Spleen (tissue), 11 donors: ENCODE measurements around the gene CYTH4. TPM values are rescaled to one million over a fixed set of nuclear protein-coding genes. Genes with fewer than 3 reads are reported as not detected.

ENCODE experiments used
- DNase-seq: peaks from one replicate; pipeline ENCODE4 v3.0.0-alpha.2; 2020
- H3K27ac ChIP-seq, 8 donors: fragments of 200-600 bp; sonication (generic) in 7 of 8; 1 replicate in 4 of 8; 2 replicates in 4 of 8; pipeline versions ENCODE4 v1.5.0 to v1.8.0; 2016 to 2021; ENCODE audit warnings: inconsistent platforms in 4 of 8, mild to moderate bottlenecking in 4 of 8, moderate library complexity in 1 of 8
- H3K27me3 ChIP-seq, 7 donors: fragments of 200-600 bp; sonication (generic) in 6 of 7; replicated peaks in 1 of 7; 1 replicate in 4 of 7; 2 replicates in 3 of 7; pipeline versions ENCODE4 v1.5.0 to v1.8.0; 2016 to 2021; ENCODE audit warnings: inconsistent platforms in 3 of 7, mild to moderate bottlenecking in 1 of 7
- H3K36me3 ChIP-seq, 6 donors: fragments of 200-600 bp; sonication (generic) in 5 of 6; 1 replicate in 4 of 6; 2 replicates in 2 of 6; pipeline versions ENCODE4 v1.5.0 to v1.8.0; 2016 to 2021; ENCODE audit warnings: inconsistent platforms in 2 of 6
- H3K4me1 ChIP-seq, 6 donors: fragments of 200-600 bp; sonication (generic) in 5 of 6; 1 replicate in 3 of 6; 2 replicates in 3 of 6; pipeline versions ENCODE4 v1.5.0 to v1.8.0; 2016 to 2021; ENCODE audit warnings: inconsistent platforms in 3 of 6
- H3K4me3 ChIP-seq, 8 donors: fragments of 200-600 bp; sonication (generic) in 7 of 8; 1 replicate in 4 of 8; 2 replicates in 4 of 8; pipeline versions ENCODE4 v1.5.0 to v1.8.0; 2016 to 2021; ENCODE audit warnings: inconsistent platforms in 4 of 8, mild to moderate bottlenecking in 4 of 8, moderate library complexity in 2 of 8
- H3K9me3 ChIP-seq, 8 donors: fragments of 200-600 bp; sonication (generic) in 7 of 8; 1 replicate in 4 of 8; 2 replicates in 4 of 8; pipeline versions ENCODE4 v1.5.0 to v1.8.0; 2016 to 2021; ENCODE audit warnings: inconsistent platforms in 4 of 8
- CTCF ChIP-seq, 11 experiments: fragments of 200-600 bp in 7 of 11; fragments of 450-650 bp in 4 of 11; sonication (generic) in 4 of 11; IDR thresholded peaks in 8 of 11; conservative IDR thresholded peaks in 3 of 11; 1 replicate in 7 of 11; 2 replicates in 4 of 11; pipeline versions ENCODE4 v1.4.0 to v1.8.0; 2016 to 2021; ENCODE audit warnings: antibody characterized with exemption in 11 of 11, inconsistent platforms in 4 of 11, mild to moderate bottlenecking in 1 of 11
- POLR2A ChIP-seq, 3 donors: fragments of 450-650 bp; IDR thresholded peaks; one replicate each; pipeline ENCODE4 v1.5.1; 2017; ENCODE audit warnings: antibody characterized with exemption in 3 of 3, mild to moderate bottlenecking in 1 of 3
- POLR2AphosphoS5 ChIP-seq, 3 donors: sonication (generic); formaldehyde crosslinking; IDR thresholded peaks; one replicate each; pipeline ENCODE4 v1.5.1; 2017; ENCODE audit warnings: antibody characterized with exemption in 3 of 3
- WGBS, 5 donors: extraction: QIAGEN DNeasy Blood & Tissue Kit in 3 of 5; methylation state at CpG; one replicate each; pipeline versions ENCODE4 v1.1.5 to v1.1.7; 2013 to 2018; 5-methylcytosine and 5-hydroxymethylcytosine counted together
- intact Hi-C: fragments of 100-400 bp; cut with DNase I; formaldehyde crosslinking; loops from one replicate; pipeline ENCODE4 v1.15.0; 2023; ENCODE audit warnings: low total_unique reads
- polyA plus RNA-seq, 3 donors: library from polyadenylated mRNA; stranded (reverse); fragments of 200-250 nt; gene quantifications; one replicate each; pipeline ENCODE4 v1.2.1, GENCODE V29; 2013
- total RNA-seq, 7 donors: library from RNA; depleted of rRNA in 3 of 7; stranded (reverse); fragments of >200 nt in 3 of 7; fragmentation: NEBNext Ultra II Directional in 4 of 7; extraction: Animal tissue kit (Norgen Biotek cat#: 25700) in 4 of 7; gene quantifications; one replicate each; pipeline versions ENCODE4 v1.1.0 to v1.2.1, GENCODE V29; 2016 to 2021
- donor health status: healthy with polysubstance abuse.
- donor health status: DM: no; HTN: no; CAD: no; lungs with moderate emphysema.
- donor health status: DM: no; HTN: no; CAD: no.
- donor health status: Bipolar disorder and iron deficiency.
- donor health status: healthy.
- donor health status: DM: no; HTN: no; CAD: no.
- donor health status: DM: yes; HTN: yes; CAD: no.

The CYTH4 gene
- total and polyA plus RNA-seq, 10 donors = 35.3 to 238 (median 104) TPM

- H3K4me3 ChIP-seq = no peak overlapping the region
- intact Hi-C loops = no loop called here
- no peaks in the 10 kb centered on the region for H3K4me1 ChIP-seq
- TF ChIP-seq POLR2A (IDR thresholded peaks at IDR 0.05) = no peak
- TF ChIP-seq CTCF (IDR thresholded peaks at IDR 0.05 in 8 of 11, conservative IDR thresholded peaks at IDR 0.05 in 3 of 11) = no peak
- no peak for TF ChIP-seq POLR2AphosphoS5 (IDR thresholded peaks at IDR 0.05)
- H3K9me3 ChIP-seq = no peaks in the 10 kb centered on the region
- H3K36me3 ChIP-seq = no peaks in the 10 kb centered on the region
- no peak for DNase-seq
- H3K27ac ChIP-seq = no peak overlapping the region
- WGBS, 5 donors = 71 to 91% (median 74%) methylated on average over 8 of the region's 8 CpGs
- peaks cover 0 to 19% (median 0%) of the 10 kb centered on the region in 7 donors for H3K27me3 ChIP-seq
Measured at GRCh38 chr22:37356922-37357321, 74.6 kb downstream of the CYTH4 start.

DNA sequence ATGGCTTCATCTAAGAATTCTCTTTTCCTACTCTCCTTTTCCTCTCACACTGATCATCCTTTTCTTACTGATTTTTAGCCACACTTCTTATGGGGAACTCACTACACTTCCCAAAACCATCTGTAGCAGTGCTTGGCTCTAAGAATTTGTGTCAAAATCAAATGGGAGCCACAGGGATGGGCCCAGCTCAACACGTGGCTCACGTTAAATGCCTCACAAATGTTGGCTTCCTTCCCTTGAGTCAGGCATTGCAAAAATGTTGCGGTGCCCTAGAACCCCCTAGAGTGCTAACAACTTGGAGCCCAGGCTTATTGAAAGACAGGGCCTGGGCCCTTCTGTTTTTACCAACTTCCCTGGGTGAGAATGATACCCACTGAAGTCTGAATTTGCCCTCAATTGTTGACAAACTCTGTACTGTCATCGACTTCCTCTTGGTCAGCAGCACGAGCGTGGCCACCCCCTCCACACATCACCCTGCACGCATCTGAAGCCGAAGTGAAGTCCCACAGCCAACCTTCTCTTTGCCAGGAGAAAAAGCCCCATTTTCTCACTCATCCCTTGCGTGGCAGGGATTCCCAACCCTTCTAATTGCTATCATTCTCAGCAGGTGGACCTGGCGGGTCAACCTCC is 75.3 kb downstream of the CYTH4 start:
- no peak overlapping the region for H3K4me3 ChIP-seq
- no peak for TF ChIP-seq CTCF (IDR thresholded peaks at IDR 0.05 in 8 of 11, conservative IDR thresholded peaks at IDR 0.05 in 3 of 11)
- TF ChIP-seq POLR2A (IDR thresholded peaks at IDR 0.05) = no peak
- H3K27ac ChIP-seq = no peak overlapping the region
- 74 to 86% (median 78%) methylated on average over 10 of the region's 10 CpGs for WGBS, 5 donors
- no peaks in the 10 kb centered on the region for H3K36me3 ChIP-seq
- H3K4me1 ChIP-seq = no peaks in the 10 kb centered on the region
- no peaks in the 10 kb centered on the region for H3K9me3 ChIP-seq
- peaks cover 0 to 19% (median 0%) of the 10 kb centered on the region in 7 donors for H3K27me3 ChIP-seq
- intact Hi-C loops = no loop called here
- DNase-seq = no peak

GRCh38 chr22:37358386-37358785 is 76.1 kb downstream of the CYTH4 start:
- Histone ChIP-seq H3K27ac (no peak overlapping the region), H3K4me3 (no peak overlapping the region), H3K9me3 (no peaks in the 10 kb centered on the region), H3K27me3 (peaks cover 0 to 11% (median 0%) of the 10 kb centered on the region in 7 donors), H3K36me3 (no peaks in the 10 kb centered on the region), H3K4me1 (no peaks in the 10 kb centered on the region)
- TF ChIP-seq POLR2AphosphoS5 (IDR thresholded peaks at IDR 0.05) = no peak
- TF ChIP-seq POLR2A (IDR thresholded peaks at IDR 0.05) = no peak
- TF ChIP-seq CTCF (IDR thresholded peaks at IDR 0.05 in 8 of 11, conservative IDR thresholded peaks at IDR 0.05 in 3 of 11) = no peak
- intact Hi-C loops = no loop called here
- 87 to 95% (median 90%) methylated on average over 11 of the region's 11 CpGs for WGBS, 5 donors
- DNase-seq = no peak

DNA sequence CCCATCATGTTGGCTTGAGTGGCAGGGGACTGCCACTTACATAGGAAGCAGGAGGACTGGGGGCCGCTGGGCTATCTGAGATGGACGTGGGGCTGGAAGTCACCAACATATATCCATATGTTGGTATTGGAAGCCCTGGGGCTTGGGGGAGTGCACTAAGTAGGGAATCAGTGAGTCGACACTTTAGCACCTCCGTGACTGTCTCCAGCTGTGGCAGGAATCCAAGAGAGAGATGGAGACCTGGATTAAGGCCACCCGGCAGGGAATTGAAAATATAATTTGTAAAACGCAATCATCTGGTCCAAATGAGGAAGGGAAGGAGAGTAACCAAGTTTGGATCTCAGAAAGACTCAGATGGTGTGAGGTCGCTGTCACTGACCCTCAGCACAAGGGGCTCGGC is 76.6 kb downstream of the CYTH4 start:
- H3K27me3 ChIP-seq = peaks cover 0 to 9% (median 0%) of the 10 kb centered on the region in 7 donors
- intact Hi-C loops = no loop called here
- no peak for TF ChIP-seq POLR2A (IDR thresholded peaks at IDR 0.05)
- no peak for TF ChIP-seq CTCF (IDR thresholded peaks at IDR 0.05 in 8 of 11, conservative IDR thresholded peaks at IDR 0.05 in 3 of 11)
- no peak for TF ChIP-seq POLR2AphosphoS5 (IDR thresholded peaks at IDR 0.05)
- H3K9me3 ChIP-seq = no peaks in the 10 kb centered on the region
- no peak overlapping the region for H3K27ac ChIP-seq
- WGBS, 5 donors = 75 to 88% (median 81%) methylated on average over 8 of the region's 8 CpGs
- no peaks in the 10 kb centered on the region for H3K4me1 ChIP-seq
- H3K4me3 ChIP-seq = no peak overlapping the region
- DNase-seq = no peak
- no peaks in the 10 kb centered on the region for H3K36me3 ChIP-seq
